ENCODE data around the gene ARHGAP5. TPM values are rescaled to one million over a fixed set of nuclear protein-coding genes. Genes with fewer than 3 reads are reported as not detected.

ARHGAP5 gene
- total and polyA plus RNA-seq, 9 donors = 20.6 to 206 (median 139) TPM

DNA sequence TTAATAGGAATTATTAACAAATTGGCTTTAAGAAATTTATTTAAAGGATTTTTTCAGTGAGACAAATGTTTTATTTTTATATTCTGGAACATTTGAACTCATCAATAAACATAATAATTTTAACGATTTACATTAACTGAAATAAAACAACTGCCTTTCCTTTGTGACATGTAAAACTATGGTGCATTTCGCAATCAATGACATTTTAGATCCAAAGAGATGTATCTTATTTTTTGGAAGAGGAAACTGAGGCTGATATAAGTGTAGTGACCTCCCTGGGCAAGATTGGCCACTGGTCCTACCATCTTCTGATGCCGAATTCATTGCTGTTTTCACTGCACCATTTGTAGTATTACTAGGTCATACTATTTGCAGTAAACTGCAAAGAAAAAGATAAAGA is 128.4 kb downstream of the ARHGAP5 start:
- H3K36me3 ChIP-seq = no peaks in the 10 kb centered on the region
- H3K27me3 ChIP-seq = no peaks in the 10 kb centered on the region
- intact Hi-C loops (cut with DNase I) = loop anchor here in 1 of 4 donors (10.0 kb wide), 2 partner anchors 49 to 241 kb away; no protein-coding TSS in a partner anchor
- no peak for DNase-seq
- H3K4me1 ChIP-seq (ENCODE audit: insufficient read depth) = no peaks in the 10 kb centered on the region
- H3K4me3 ChIP-seq = no peak overlapping the region
- WGBS, 3 donors = 93 to 94% (median 94%) methylated on average over 3 of the region's 3 CpGs
- TF ChIP-seq CTCF (IDR thresholded peaks at IDR 0.05) = no peak
- TF ChIP-seq EP300 (IDR thresholded peaks at IDR 0.05) = no peak
- no peak for TF ChIP-seq POLR2A (IDR thresholded peaks at IDR 0.05)
- H3K9me3 ChIP-seq = no peaks in the 10 kb centered on the region
- no peak overlapping the region for H3K27ac ChIP-seq

- no peaks in the 10 kb centered on the region for H3K36me3 ChIP-seq
- no peak overlapping the region for H3K27ac ChIP-seq
- no peaks in the 10 kb centered on the region for H3K9me3 ChIP-seq
- no peak overlapping the region for H3K4me3 ChIP-seq
- no peaks in the 10 kb centered on the region for H3K27me3 ChIP-seq
- intact Hi-C loops (cut with DNase I) = loop anchor here in 1 of 4 donors (10.0 kb wide), 2 partner anchors 49 to 241 kb away; no protein-coding TSS in a partner anchor
- no peak for DNase-seq
- no peak for TF ChIP-seq POLR2A (IDR thresholded peaks at IDR 0.05)
- TF ChIP-seq CTCF (IDR thresholded peaks at IDR 0.05) = no peak
- no peak for TF ChIP-seq EP300 (IDR thresholded peaks at IDR 0.05)
- 75 to 85% (median 78%) methylated on average over 4 of the region's 4 CpGs for WGBS, 3 donors
- H3K4me1 ChIP-seq (ENCODE audit: insufficient read depth) = no peaks in the 10 kb centered on the region
These were observed 128.9 kb downstream of the ARHGAP5 start for GRCh38 chr14:32205984-32206383.

DNA sequence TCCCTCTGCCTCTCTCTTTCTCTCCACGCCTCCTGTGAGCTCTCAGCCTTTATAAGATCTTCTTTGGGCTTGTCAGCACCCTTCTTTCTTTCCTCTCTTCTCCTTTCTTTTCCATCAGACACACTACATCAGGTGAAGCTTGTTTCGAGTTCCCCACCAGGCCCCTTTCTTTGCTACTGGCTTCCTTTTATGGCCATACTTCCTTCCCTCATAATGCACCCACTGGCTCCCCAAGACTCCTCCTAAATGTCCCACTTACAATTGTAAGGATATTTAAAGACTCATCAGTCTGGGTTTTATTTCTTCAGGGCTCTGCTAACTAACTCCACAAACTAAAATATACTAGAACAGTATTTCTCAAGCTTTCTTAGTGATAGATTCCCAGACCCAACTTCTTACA is 129.4 kb downstream of the ARHGAP5 start:
- Histone ChIP-seq H3K4me1 (ENCODE audit: insufficient read depth) (no peaks in the 10 kb centered on the region), H3K9me3 (no peaks in the 10 kb centered on the region), H3K36me3 (no peaks in the 10 kb centered on the region), H3K27ac (no peak overlapping the region), H3K27me3 (no peaks in the 10 kb centered on the region), H3K4me3 (no peak overlapping the region)
- intact Hi-C loops (cut with DNase I) = loop anchor here in 1 of 4 donors (10.0 kb wide), 2 partner anchors 48 to 242 kb away; no protein-coding TSS in a partner anchor
- 69 to 78% (median 76%) methylated on average over 2 of the region's 2 CpGs for WGBS, 3 donors
- TF ChIP-seq POLR2A (IDR thresholded peaks at IDR 0.05) (no peak), EP300 (IDR thresholded peaks at IDR 0.05) (no peak), CTCF (IDR thresholded peaks at IDR 0.05) (no peak)
- DNase-seq = no peak

- 78 to 89% (median 82%) methylated on average over 3 of the region's 3 CpGs for WGBS, 3 donors
- no peaks in the 10 kb centered on the region for H3K4me1 ChIP-seq (ENCODE audit: insufficient read depth)
- H3K36me3 ChIP-seq = no peaks in the 10 kb centered on the region
- no peak for DNase-seq
- H3K27ac ChIP-seq = no peak overlapping the region
- H3K27me3 ChIP-seq = no peaks in the 10 kb centered on the region
- intact Hi-C loops (cut with DNase I) = loop anchor here in 1 of 4 donors (10.0 kb wide), 2 partner anchors 46 to 244 kb away; no protein-coding TSS in a partner anchor
- H3K9me3 ChIP-seq = no peaks in the 10 kb centered on the region
- TF ChIP-seq CTCF (IDR thresholded peaks at IDR 0.05) (no peak), EP300 (IDR thresholded peaks at IDR 0.05) (no peak), POLR2A (IDR thresholded peaks at IDR 0.05) (no peak)
- no peak overlapping the region for H3K4me3 ChIP-seq
These were observed 131.4 kb downstream of the ARHGAP5 start for GRCh38 chr14:32208490-32208889.

Small RNAs within 50 kb of the gene (small RNA-seq; reads per million reads assigned to genes)
- not detected for gene RNU6-7
- not detected for gene RNU6-8

Other genes starting within 250 kb of the ARHGAP5 start
- not detected for gene RNU6-7, start 124.7 kb downstream of the ARHGAP5 start, total RNA-seq
- not detected for gene RNU6-7, start 124.7 kb downstream of the ARHGAP5 start, polyA plus RNA-seq
- not detected for gene RNU6-8, start 126.0 kb downstream of the ARHGAP5 start, total RNA-seq
- not detected for gene RNU6-8, start 126.0 kb downstream of the ARHGAP5 start, polyA plus RNA-seq

Data from ovary (tissue), 9 donors.